ENCODE results near the gene SMIM38. TPM values are rescaled to one million over a fixed set of nuclear protein-coding genes. Genes with fewer than 3 reads are reported as not detected.
"Not testable (repeated sequence)": the region's sequence is repeated elsewhere in the genome, so short reads cannot be mapped to it uniquely, and the experiment has no call there.

The SMIM38 gene
- total RNA-seq, 1 donor from 2014 or later = under 0.01 TPM

GRCh38 chr11:69137151-69137844, 18.4 kb upstream of the SMIM38 start:
- DNase-seq (ENCODE audit: low read depth in 2 of 2) = no peak

- no peak for DNase-seq (ENCODE audit: low read depth in 2 of 2)
Observed at GRCh38 chr11:69138265-69138664, 17.5 kb upstream of the SMIM38 start.

- not testable (repeated sequence) for DNase-seq (ENCODE audit: low read depth in 2 of 2)
Observed at GRCh38 chr11:69140161-69140560, 15.6 kb upstream of the SMIM38 start.

DNA sequence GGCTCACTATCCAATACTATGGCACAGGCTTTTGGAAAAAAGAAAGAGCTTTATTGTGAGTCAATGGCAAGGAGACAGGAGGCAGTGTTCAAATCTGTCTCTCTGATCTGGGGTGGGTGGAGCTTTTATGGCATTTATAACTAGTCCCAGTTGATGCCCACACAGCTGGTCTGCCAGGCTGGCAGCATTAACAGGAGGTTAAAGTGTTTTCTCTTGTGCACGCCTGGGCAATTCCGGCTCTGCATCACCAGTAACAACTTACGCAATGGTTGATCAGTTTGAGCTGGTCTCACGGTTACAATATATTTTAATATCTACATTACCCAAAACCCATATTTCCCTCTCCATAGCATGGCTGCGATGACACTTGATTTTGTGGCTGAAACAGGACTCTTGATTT, 15.1 kb upstream of the SMIM38 start:
- no peak for DNase-seq (ENCODE audit: low read depth in 2 of 2)

- DNase-seq (ENCODE audit: low read depth in 2 of 2) = no peak
Observed at GRCh38 chr11:69141742-69142141, 14.0 kb upstream of the SMIM38 start.

DNA sequence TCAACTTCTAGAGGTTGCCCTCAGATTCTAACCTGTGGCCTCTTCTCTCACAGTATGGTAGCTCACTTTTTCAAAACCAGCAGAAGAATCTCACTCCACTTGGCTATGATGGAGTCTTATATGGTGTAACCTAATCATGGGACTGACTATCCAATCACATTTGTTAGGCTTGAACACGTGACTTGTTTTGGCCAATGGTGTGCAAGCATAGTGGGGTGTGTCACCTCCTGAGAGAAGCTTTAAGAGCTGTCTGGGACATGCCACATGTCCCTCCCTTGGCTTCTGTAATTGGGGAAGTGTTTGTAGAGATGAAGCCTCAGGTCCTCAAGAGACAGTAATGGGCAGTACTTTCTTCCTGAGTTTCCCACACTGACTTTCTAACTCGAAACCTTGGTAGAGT, 12.8 kb upstream of the SMIM38 start:
- no peak for DNase-seq (ENCODE audit: low read depth in 2 of 2)

GRCh38 chr11:69144316-69145049, 11.3 kb upstream of the SMIM38 start:
- no peak for DNase-seq (ENCODE audit: low read depth in 2 of 2)

GRCh38 chr11:69145050-69145380, 10.7 kb upstream of the SMIM38 start:
- DNase-seq (ENCODE audit: low read depth in 2 of 2) = no peak

DNA sequence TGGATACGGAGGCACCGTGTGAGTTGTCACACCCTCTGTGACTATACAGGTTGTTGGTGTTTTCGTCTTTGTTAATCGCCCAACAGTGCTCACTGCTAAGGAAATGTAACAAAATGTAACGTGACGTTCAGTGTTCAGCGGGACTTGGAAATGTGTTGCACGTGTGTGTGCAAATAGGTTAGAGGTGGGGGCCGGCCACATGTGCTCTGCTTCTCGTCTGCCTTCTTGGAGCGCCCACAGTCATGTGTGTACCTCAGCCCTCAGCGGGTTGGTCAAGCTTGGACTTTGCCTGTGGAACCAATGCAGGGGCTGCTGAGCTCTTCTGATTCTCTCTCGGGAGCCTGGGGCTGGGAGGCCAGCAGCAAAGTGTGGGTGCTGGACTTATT, 7.4 kb upstream of the SMIM38 start:
- no peak for DNase-seq (ENCODE audit: low read depth in 2 of 2)

DNA sequence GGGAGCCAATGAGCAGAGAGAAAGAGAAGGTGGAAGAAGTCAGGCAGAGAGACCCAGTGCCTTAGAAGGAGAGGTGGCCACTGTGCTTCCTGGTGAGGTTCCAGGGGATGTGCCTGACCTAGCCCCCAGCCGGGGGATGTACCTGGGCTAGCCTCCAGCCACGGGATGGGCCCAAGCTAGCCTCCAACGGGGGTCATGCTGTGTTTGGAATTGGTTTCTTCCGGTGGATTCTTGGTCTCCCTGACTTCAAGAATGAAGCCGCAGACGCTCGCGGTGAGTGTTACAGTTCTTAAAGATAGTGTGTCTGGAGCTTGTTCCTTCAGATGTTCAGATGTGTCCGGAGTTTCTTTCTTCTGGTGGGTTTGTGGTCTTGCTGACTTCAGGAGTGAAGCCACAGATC, 6.9 kb upstream of the SMIM38 start:
- no peak for DNase-seq (ENCODE audit: low read depth in 2 of 2)

DNA sequence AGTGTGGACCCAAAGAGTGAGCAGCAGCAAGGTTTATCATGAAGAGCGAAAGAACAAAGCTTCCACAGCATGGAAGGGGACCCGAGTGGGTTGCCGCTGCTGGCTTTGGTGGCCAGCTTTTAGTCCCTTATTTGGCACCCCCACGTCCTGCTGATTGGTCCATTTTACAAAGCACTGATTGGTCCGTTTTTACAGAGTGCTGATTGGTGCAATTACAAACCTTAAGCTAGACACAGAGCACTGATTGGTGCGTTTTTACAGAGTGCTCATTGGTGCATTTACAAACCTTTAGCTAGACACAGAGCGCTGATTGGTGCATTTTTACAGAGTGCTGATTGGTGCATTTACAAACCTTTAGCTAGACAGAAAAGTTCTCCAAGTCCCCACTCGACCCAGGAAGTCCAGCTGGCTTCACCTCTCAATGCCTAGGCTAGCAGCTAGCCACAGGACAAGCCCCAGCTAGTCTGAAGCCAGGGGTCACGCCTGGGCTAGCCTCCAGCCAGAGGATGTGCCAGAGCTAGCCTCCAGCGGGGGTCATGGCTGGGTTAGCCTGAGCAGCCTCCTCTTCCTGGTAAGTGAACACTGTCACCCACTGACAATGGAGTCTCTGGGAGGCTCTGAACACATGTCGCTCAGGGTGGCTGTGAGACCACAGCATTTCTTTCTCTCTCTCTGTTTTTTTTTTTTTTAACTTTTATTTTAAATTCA, 6.2 kb upstream of the SMIM38 start:
- not testable (repeated sequence) for DNase-seq (ENCODE audit: low read depth in 2 of 2)

GRCh38 chr11:69150175-69150574, 5.6 kb upstream of the SMIM38 start:
- DNase-seq (ENCODE audit: low read depth in 2 of 2) = no peak

DNA sequence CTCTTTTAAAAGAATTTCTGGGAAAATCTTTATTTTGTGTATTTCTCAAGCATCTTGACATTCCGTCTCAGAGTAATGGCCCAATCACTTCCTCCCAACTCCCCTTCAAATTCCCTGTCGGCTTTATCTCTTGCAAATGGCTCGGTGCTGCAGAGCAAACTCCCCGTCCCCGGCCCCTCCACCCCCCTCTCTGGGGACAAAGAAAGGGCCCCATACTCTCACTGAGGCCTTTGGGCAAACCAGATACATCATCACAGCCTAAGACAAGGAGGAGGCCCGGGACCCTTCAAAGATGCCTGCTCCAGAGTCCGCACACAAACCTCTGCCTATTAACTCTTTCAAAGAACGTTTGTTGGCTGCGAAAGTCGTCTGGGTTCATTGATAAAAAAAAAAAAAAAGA, 3.9 kb upstream of the SMIM38 start:
- DNase-seq (ENCODE audit: low read depth in 2 of 2) = no peak

- no peak for DNase-seq (ENCODE audit: low read depth in 2 of 2)
Observed at GRCh38 chr11:69152733-69153421, 2.9 kb upstream of the SMIM38 start.

- no peak for DNase-seq (ENCODE audit: low read depth in 2 of 2)
Observed at GRCh38 chr11:69153661-69154060, 2.1 kb upstream of the SMIM38 start.

- no peak for DNase-seq (ENCODE audit: low read depth in 2 of 2)
Observed at GRCh38 chr11:69154211-69154913, 1.4 kb upstream of the SMIM38 start.

DNA sequence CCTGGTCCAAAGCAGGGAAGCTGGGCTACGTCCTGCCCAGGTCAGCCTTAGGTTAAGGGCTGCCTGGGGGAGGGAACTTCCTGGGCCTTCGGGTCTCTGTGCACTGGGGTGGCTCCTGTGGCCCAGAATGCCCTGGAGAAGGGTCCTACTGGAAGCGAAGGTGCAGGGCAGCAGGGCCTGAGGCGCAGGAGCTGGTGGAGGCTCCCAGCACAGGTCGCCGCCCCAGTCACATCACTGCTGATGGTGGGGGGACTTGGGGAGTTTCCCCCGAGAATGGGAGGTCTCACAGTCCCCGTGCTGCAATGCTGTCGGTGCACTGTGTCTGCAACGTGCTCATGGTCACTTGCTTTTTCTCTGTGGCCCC, 815 bp upstream of the SMIM38 start:
- no peak for DNase-seq (ENCODE audit: low read depth in 2 of 2)

- no peak for DNase-seq (ENCODE audit: low read depth in 2 of 2)
Observed at GRCh38 chr11:69156235-69156639, 502 bp downstream of the SMIM38 start.

GRCh38 chr11:69156673-69157155, 979 bp downstream of the SMIM38 start:
- DNase-seq (ENCODE audit: low read depth in 2 of 2) = no peak

- DNase-seq (ENCODE audit: low read depth in 2 of 2) = peak; percentile 19 to 28
Observed at GRCh38 chr11:69157156-69157821, 1.6 kb downstream of the SMIM38 start.

DNA sequence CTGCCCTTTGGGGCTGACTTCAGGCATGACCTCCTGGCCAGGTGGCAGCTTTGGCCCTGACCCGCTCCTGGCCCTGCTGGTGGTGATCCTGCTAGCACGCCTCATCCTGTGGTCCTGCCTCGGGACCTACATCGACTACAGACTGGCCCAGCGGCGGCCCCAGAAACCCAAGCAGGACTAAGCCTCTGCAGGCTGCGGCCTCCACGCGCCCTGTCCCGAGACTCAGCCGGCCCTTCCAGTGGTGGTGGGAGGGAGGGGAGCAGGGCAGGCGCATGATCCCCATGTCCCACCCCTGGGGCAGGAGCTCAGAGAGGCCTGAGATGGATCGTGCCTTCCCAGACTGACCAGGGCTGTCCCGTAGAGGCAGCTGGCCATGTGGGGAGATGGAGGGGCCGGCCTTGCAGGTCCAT, 2.1 kb downstream of the SMIM38 start:
- no peak for DNase-seq (ENCODE audit: low read depth in 2 of 2)

Measured in lung microvascular endothelial cell (primary cell).